NCI-H510A treated with DMSO at 0.1 percent for 48 hours (cell line): ENCODE results near the gene GPC6.

ENCODE experiments used
- DNase-seq: peaks from one replicate; lab custom pipeline; 2025; lab: John Stamatoyannopoulos, UW

The GPC6 gene

GRCh38 chr13:94053986-94054593, 827.5 kb downstream of the GPC6 start:
- DNase-seq: no peak

- DNase-seq: no peak
Observed at GRCh38 chr13:94056362-94056990, 829.9 kb downstream of the GPC6 start.

DNA sequence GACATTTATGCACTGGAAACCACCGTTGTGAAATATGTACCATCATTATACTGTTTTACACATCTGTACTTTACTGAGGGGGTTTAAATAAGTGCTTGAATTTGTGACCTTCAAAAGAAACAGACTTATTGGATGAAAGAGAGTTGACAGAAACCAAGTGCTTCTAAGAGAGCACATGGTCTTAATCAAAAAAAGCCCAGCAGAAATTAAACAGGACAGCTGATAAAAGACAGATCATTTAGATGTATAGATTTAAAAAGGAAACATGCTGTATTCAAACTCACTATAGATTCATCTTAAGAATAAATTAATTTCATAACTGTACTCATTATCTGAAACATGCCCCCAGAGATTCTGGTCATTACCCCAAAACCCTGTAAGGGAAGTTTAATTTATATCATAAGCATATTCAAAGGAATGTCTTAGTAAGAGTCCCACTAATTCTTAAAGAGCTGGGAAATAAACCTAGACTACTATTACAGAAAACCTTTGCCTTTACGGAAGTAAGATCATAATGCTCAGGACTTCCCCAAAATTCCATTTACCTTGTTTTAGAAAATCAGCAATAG, 831.1 kb downstream of the GPC6 start:
- no peak for DNase-seq

DNA sequence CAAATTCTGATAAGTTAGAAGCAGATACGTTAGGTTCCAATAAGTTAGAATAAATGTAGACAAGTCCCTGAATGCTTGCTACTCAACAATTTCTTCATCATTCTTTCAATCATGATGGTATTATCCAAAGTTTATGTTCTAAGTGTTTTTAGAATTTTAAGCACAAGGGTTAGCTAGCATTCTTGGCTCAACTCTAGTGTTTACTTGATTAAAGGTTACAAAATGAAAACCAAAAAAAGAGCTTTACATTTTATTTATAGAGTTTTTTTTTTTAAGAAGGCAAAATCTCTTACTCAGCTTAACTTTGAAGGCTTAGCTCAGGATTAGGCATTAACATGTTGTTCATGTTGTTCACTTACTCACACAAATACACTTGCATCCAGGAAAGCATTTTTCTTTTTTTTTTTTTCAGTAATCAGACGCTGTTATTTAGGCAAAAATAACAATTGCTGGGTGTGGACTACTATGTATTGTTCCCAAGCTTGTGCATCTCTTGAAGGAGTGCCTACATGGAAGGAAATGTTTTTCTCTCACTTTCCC, 832.3 kb downstream of the GPC6 start:
- DNase-seq: no peak

DNA sequence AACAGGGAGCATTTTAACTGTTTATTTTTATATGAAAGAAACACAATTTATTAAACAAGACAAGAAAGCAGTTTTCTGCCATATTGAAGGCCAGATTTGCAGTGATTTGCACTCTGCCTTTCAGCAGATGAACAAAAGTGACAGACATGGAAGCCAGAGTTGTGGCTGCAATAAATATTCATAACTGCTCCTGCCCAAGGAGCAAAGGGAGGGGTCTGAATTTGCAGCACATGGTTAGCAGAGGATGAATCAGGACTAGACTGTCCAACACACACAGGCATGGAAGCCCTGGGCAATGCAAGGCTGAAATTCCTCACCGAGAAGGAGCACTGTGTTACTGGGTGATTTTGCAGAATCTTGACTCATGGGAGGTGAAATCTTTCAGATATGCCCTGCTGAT, 834.7 kb downstream of the GPC6 start:
- no peak for DNase-seq

GRCh38 chr13:94063096-94063495, 836.5 kb downstream of the GPC6 start:
- DNase-seq: no peak

DNA sequence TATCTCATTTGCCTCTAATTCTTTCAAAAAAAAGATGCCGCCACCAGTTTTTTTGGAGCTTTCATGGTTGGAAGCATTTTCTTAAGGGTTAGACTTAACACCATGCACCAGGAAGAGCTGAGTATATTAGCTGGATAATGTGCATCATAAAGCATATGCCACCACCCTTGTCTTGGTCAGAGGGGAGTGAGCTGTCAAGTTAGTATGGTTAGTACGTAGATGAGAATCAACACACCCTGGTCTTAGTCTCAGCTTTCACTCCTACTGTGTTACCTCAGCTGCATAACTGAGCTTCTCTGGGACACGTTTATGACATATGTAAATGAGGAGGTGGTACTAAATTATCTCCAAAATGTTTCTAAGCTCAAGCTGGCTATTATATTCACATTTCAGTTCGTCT, 837.2 kb downstream of the GPC6 start:
- DNase-seq: no peak

DNA sequence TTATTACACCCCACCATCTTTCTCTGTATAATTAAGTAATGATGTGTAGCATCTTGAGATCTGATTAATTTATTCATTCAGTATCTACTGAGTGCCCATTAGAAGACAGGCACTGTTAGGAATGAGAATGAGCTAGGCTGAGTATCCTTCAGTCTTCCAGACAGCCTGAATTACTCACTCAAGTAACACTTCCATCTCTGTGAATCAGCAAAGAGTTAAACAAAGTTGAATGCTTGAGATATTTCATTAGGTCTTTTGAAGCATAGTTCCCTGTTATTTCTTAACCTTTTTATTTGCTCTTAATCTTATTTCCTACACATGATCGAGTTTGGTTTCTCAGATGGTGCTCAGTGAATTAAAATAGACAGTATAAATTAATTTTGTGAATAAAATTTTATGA, 839.1 kb downstream of the GPC6 start:
- no peak for DNase-seq

DNA sequence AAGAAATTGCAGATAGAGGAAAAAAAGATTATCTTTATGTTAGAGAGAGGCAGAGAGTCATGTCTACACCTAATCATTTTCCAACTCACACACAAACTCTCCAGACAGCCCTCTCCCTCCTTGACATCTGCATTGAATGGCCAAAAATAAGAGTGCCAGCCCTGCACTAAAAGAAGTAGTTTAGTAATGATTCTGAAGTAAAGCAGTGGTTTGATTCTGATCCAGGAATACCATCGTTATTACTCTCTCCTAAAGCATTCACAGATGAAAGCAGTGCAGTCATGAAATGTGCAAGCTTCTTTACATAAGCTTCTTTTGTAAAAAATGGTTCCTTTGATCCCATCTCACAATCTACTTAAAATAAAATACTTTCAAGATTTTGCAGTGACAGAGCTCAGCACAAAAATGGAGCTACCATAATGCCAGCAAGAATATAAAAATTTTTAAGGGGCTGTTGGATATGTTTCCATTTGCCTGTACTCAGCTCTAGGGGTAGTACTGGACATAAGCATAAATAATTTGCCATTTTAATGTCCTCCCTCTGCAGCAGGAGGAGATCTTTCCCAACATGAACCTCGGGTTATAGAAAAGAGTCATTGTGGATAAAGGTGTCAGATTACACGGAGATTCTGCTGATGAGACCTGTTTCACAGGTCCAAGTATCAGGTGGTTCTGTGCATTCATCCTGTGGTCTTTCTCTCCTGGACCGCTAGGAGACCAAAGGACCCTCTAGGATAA, 846.6 kb downstream of the GPC6 start:
- peak; percentile 50 for DNase-seq

GRCh38 chr13:94079876-94080275, 853.3 kb downstream of the GPC6 start:
- no peak for DNase-seq

- DNase-seq: no peak
Observed at GRCh38 chr13:94080527-94080926, 853.9 kb downstream of the GPC6 start.

DNA sequence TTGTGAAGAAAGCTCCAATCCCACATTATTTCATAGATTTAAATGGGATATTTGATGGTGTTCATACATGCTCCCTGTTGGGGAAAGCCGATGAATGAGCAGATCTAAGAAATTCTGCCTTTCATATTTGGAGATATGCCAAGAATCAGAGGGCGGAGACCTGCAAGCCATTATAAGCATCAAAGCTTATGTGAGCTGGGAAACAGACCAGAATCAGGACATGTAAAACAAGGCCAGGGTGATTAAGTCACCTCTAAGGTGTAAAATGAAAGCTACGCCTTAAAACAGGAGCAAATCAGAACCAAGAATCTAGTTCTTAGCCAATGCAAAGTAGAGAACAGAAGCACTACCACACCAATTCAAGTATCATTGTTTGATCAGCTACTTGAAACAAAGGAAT, 860.5 kb downstream of the GPC6 start:
- no peak for DNase-seq

DNA sequence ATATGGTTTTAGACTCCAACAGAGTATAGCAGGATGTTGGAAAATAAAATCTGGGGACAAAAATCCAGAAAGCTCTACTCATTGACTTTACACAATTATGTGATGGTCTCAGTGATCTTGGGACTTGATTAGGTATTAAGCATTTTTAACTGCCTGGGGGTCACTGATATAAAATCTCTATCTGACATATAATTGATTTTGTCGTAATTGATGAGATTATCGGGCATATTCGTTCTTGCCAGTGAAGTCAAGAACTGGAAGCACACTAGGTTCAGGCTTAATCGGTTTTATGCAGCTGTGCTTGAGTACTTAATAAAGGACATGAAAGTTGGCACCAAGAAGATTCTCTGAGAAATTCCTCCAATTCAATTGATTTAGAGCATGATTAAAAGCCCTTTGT, 862.1 kb downstream of the GPC6 start:
- no peak for DNase-seq

GRCh38 chr13:94090773-94091480, 864.3 kb downstream of the GPC6 start:
- no peak for DNase-seq

DNA sequence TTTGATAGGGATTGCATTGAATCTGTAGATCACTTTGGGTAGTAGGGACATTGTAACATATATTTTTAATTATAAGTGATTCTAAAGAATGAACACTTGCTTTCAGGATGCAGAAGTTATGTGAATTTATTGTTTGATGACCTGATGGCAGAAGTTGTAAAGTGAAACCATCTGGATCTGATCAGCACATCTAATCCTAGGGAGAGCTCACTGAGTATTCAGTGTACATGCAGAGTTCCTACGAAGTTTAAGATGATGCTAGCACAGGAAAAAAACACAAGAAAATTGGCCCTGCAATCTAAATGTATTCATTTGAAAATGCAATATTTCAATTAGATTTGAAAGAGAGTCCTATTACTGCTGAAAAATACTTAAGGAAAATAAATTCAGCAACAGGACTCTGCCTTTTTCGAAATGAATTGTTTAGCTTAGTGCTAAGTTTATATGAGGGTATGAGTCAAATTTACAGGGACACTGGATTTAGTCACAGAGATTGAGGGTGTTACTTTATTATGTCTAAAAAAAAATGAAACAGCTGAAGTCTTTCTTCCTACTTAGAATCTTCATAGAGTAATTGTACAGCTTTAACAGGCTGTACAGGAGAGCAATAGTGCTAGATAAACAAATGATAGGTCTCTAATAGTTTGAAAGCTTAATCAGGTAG, 867.2 kb downstream of the GPC6 start:
- no peak for DNase-seq

DNA sequence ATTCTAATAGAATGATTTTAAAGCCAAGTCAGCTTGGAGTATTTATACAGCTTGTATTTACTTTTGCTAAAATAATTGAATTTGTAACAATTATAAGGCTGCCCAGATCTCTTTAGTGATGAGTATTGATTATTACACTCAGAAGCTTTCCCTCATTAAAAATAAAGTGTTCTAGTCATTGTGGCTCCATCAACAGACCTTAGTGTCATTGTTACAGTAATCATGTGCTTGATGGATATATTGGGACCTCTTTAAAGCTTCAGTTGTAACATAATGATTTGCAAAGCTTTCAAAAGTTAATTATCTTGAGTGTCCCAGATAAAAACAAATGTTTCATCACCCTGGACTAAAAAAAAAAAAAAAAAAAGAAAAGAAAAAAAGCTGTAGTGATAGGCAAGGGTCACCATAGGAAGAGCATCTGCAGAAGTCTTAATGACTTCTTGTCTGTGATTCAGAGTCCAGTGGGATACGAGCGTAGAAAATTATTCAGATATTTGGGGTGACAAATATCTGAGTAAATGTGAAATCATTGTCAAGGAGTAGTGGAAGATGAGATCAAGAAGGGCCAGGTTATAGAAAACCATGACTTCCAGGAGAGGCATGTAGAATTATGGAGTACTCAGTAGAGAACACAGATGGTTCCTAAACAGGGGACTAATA, 883.2 kb downstream of the GPC6 start:
- no peak for DNase-seq

- no peak for DNase-seq
Observed at GRCh38 chr13:94112227-94112626, 885.6 kb downstream of the GPC6 start.

GRCh38 chr13:94112731-94113130, 886.1 kb downstream of the GPC6 start:
- DNase-seq: no peak

GRCh38 chr13:94113245-94113644, 886.6 kb downstream of the GPC6 start:
- DNase-seq: no peak

DNA sequence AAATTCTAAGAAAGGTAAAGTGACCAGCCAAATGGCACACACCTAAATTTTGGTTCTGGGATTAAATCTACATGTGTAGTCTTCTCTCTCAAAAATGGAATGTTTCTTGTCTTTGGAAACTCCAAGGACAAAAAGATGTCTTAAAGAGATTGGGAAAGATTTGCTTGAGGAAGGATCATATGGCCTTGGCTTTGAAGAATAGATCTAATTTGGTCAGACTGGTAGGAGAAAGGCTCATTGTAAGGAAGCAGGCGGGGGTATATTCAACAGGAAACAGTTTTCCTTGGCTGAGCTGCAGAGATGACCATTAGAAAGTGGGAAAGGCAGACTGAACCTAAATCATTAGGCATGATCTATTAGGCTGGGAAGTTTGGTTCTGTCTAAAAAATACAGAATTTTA, 887.6 kb downstream of the GPC6 start:
- no peak for DNase-seq

DNA sequence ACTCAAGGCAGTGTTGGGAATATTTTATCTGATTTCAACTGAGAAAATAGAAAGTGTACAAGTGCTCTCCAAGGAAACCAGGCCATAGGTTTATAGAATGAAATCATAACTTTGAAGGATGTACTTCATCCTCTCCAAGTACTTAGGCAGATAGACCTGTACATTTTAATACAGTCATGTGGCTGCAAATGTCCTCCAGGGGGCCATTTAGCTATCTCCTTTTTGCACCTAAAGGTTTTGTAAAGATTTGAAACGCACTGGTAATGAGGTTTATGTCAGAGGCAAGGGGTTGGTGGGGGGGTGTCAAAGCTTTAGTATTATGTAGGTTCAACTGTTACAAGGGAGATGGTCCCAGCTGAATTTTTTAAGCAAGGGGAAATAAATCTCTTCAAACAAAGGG, 888.4 kb downstream of the GPC6 start:
- no peak for DNase-seq
